K562 (cell line): ENCODE measurements around the gene RSPH6A. TPM values are rescaled to one million over a fixed set of nuclear protein-coding genes. Genes with fewer than 3 reads are reported as not detected.

Experiments
- FOXK2 ChIP-seq, 2 experiments: fragments of 450-650 bp; IDR thresholded peaks in 1 of 2; conservative IDR thresholded peaks in 1 of 2; 2 replicates each; pipeline ENCODE4 v1.6.1; 2016; ENCODE audit warnings: low read depth in 2 of 2, mild to moderate bottlenecking in 1 of 2
- HMGN3 ChIP-seq: IDR thresholded peaks from 2 replicates; pipeline ENCODE4 v1.6.1; 2011; ENCODE audit warnings: borderline replicate concordance, low read depth, mild to moderate bottlenecking, mixed read lengths, low read length; ENCODE audit not compliant: insufficient read length; ENCODE audit errors: extremely low read depth
- HMGXB4 ChIP-seq: sonication (generic); formaldehyde crosslinking; IDR thresholded peaks from 2 replicates; pipeline ENCODE4 v1.8.1; 2023; ENCODE audit warnings: mild to moderate bottlenecking, missing genetic modification reagents
- LARP7 ChIP-seq: fragments of 450-650 bp; IDR thresholded peaks from 2 replicates; pipeline ENCODE4 v1.6.1; 2016
- MTA3 ChIP-seq: fragments of 450-650 bp; formaldehyde crosslinking; IDR thresholded peaks from 2 replicates; pipeline ENCODE4 v1.6.1; 2017; ENCODE audit warnings: mild to moderate bottlenecking, borderline replicate concordance
- PCBP1 ChIP-seq: fragments of 200-400 bp; formaldehyde crosslinking; IDR thresholded peaks from 2 replicates; pipeline ENCODE4 v1.6.1; 2018; ENCODE audit warnings: mild to moderate bottlenecking, low read depth, low read length; ENCODE audit not compliant: poor library complexity, severe bottlenecking
- PML ChIP-seq: IDR thresholded peaks from 2 replicates; pipeline ENCODE4 v1.6.1; 2012; ENCODE audit warnings: low read length, inconsistent platforms
- PTTG1 ChIP-seq: fragments of 450-650 bp; IDR thresholded peaks from 2 replicates; pipeline ENCODE4 v1.6.1; 2016; ENCODE audit warnings: low read depth, mild to moderate bottlenecking, missing genetic modification characterization, missing compliant biosample characterization
- SRF ChIP-seq, 2 experiments: fragments of 250-450, 450-650 bp in 1 of 2; sonication (Bioruptor Pico) in 1 of 2; sonication (generic) in 1 of 2; formaldehyde crosslinking; IDR thresholded peaks; 2 replicates each; pipeline versions ENCODE4 v1.5.0 to v1.5.1; 2020 to 2022; ENCODE audit warnings: mild to moderate bottlenecking in 1 of 2, missing genetic modification reagents in 1 of 2
- THRA ChIP-seq: fragments of 450-650 bp; IDR thresholded peaks from 2 replicates; pipeline ENCODE4 v1.6.1; 2017; ENCODE audit warnings: mild to moderate bottlenecking, moderate library complexity
- ZBTB40 ChIP-seq, 2 experiments: fragments of 450-650 bp in 1 of 2; sonication (generic) in 1 of 2; formaldehyde crosslinking in 1 of 2; IDR thresholded peaks; 2 replicates each; pipeline versions ENCODE4 v1.7.1 to v1.9.0; 2016 to 2022; ENCODE audit warnings: inconsistent platforms in 1 of 2, mild to moderate bottlenecking in 1 of 2, missing genetic modification reagents in 1 of 2
- ZNF212 ChIP-seq: fragments of 450-650 bp; formaldehyde crosslinking; IDR thresholded peaks from 2 replicates; pipeline ENCODE4 v1.4.0; 2020; ENCODE audit warnings: mild to moderate bottlenecking
- ZNF23 ChIP-seq: fragments of 250-450 bp; sonication (Bioruptor Pico); IDR thresholded peaks from 2 replicates; pipeline ENCODE4 v1.4.0; 2020; ENCODE audit warnings: mild to moderate bottlenecking
- ZNF354B ChIP-seq: fragments of 250-450 bp; sonication (Bioruptor Pico); IDR thresholded peaks from 2 replicates; pipeline ENCODE4 v1.4.0; 2020
- ZNF764 ChIP-seq: fragments of 250-450 bp; sonication (Bioruptor Pico); IDR thresholded peaks from 2 replicates; pipeline ENCODE4 v1.4.0; 2020; ENCODE audit warnings: low read depth, mild to moderate bottlenecking, moderate library complexity
- polyA plus RNA-seq, 8 experiments: library from polyadenylated mRNA; depleted of rRNA in 4 of 8; stranded (reverse) in 5 of 8; unstranded in 3 of 8; fragments of >200 nt; fragmentation: Nextera tagmentation in 2 of 8; fragmentation: Illumina TruSeq in 1 of 8; extraction: Ambion mirVana in 2 of 8; extraction: Trizol in 1 of 8; gene quantifications; 2 replicates each; pipeline versions ENCODE4 v1.2.1 to v1.2.3, GENCODE V29; 2011 to 2014; ENCODE audit warnings: inconsistent platforms in 1 of 8, missing spikeins in 1 of 8
- total RNA-seq, 7 experiments: library from RNA; depleted of rRNA in 6 of 7; stranded (reverse); fragments of >200 nt in 6 of 7; fragmentation: Illumina TruSeq in 2 of 7; extraction: Trizol in 2 of 7; gene quantifications; 2 replicates each; pipeline versions ENCODE4 v1.2.1 to v1.2.3, GENCODE V29; 2011 to 2021; ENCODE audit warnings: low replicate concordance in 1 of 7

RSPH6A gene
- total and polyA plus RNA-seq, 9 of the 15 experiments (the other 6 are each of a cell fraction or from before 2014, with no cell fraction given), result 0.03 to 0.15 (median 0.07) TPM; not detected in 5

GRCh38 chr19:45862564-45863334 lies 47.6 kb upstream of the RSPH6A start, which contains the start of gene SYMPK (continued):
- TF ChIP-seq LARP7, result no peak
- peak; percentile 44 for TF ChIP-seq HMGN3
- peak; percentile 98 for TF ChIP-seq ZBTB40 (IDR thresholded peaks at IDR 0.05)
- no peak for TF ChIP-seq ZBTB40 (CRISPR knock-in tag; IDR thresholded peaks at IDR 0.05)
- TF ChIP-seq ZNF212 (CRISPR knock-in tag), result no peak
- TF ChIP-seq SRF (CRISPR knock-in tag; IDR thresholded peaks at IDR 0.05), result peak in 1 of 2 experiments; percentile 37; a peak in 2 of 4 replicates
- peak; percentile 29; the same call in 1 of the 2 replicates for TF ChIP-seq HMGXB4 (CRISPR knock-in tag)
- peak in 1 of 2 experiments; percentile 16; a peak in 1 of 4 replicates for TF ChIP-seq FOXK2 (conservative IDR thresholded peaks at IDR 0.05 in 1 of 2, IDR thresholded peaks at IDR 0.05 in 1 of 2; ENCODE audit: low read depth in 2 of 2)
- TF ChIP-seq ZNF354B (CRISPR knock-in tag), result no peak
- peak; percentile 65 for TF ChIP-seq PCBP1
- no peak for TF ChIP-seq PTTG1
- no peak for TF ChIP-seq ZNF764 (CRISPR knock-in tag)
- no peak for TF ChIP-seq THRA
- TF ChIP-seq ZNF23 (CRISPR knock-in tag), result no peak
- 0 out of 2 replicates have a peak, but pooled peaks have one; percentile 20 for TF ChIP-seq MTA3
- TF ChIP-seq PML, result no peak; the same call in 1 of the 2 replicates
